Ureter (tissue), 1 donor: Measurements from ENCODE around the gene XPNPEP2. TPM values are rescaled to one million over a fixed set of nuclear protein-coding genes. Genes with fewer than 3 reads are reported as not detected.

Experiments used
- DNase-seq: peaks from one replicate; pipeline ENCODE4 v3.0.0-alpha.2; 2020; ENCODE audit warnings: low spot score
- total RNA-seq: library from RNA; stranded (reverse); gene quantifications from one replicate; pipeline ENCODE4 v1.2.4, GENCODE V29; 2023
- donor health status: DM: yes; HTN: yes; CAD: no.

XPNPEP2 gene
- total RNA-seq, 1 donor from 2014 or later, result 6.0 TPM

DNA sequence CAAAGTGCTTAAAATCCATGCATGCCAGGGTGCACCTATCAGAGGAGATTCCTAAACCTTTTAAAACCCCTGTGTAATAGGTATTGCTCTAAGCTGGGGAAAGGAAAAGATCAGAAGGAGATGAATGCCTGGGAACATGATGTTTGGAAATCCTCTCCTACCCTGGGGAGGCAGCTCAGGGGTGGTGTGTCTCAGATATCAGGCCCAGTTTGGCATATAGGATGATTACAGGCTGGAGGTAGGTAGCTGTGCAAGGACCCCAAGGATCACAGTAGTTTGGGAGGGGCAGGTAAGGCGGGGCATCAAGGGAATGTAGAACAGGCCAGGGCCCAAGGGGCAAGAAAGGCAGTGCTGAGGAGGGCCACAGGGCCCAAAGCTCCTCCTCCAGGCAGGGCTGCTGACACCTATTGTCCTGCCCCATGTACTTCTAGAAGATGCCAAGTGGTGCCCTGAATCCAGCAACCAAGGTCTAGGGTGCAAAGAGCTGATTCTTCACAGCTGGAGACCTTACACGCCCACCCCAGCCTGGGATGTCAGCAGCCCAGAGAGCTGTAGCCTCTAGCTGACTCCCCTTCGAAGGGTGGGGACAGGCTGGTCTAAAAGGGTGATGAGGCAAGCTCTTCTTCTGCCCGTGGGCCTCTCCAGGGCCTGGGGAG is 58.6 kb downstream of the XPNPEP2 start:
- DNase-seq, result no peak

GRCh38 chrX:129798456-129798855 is 59.7 kb downstream of the XPNPEP2 start:
- no peak for DNase-seq

GRCh38 chrX:129798888-129799287 is 60.1 kb downstream of the XPNPEP2 start:
- DNase-seq, result no peak

DNA sequence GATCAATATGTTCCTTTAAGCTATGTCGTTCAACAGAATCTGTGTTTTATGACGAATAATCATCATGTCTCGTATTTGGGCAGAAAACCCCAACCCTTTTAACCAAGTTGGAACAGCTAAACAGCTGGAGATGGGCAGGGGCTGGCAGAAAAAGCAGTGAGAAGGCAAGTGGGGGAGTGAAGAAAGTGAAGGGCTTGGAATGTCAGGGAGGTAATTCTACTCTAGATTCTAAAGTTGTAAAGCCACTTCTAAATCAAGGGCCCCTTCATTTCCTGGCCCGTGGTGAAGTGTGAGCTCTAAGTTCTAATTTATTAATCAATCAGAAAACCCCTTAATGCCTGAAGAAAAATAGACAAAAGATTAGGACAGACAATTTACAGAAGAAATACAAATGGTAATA is 61.4 kb downstream of the XPNPEP2 start:
- DNase-seq, result no peak

- no peak for DNase-seq
Measured at GRCh38 chrX:129802863-129803262, 64.1 kb downstream of the XPNPEP2 start.

DNA sequence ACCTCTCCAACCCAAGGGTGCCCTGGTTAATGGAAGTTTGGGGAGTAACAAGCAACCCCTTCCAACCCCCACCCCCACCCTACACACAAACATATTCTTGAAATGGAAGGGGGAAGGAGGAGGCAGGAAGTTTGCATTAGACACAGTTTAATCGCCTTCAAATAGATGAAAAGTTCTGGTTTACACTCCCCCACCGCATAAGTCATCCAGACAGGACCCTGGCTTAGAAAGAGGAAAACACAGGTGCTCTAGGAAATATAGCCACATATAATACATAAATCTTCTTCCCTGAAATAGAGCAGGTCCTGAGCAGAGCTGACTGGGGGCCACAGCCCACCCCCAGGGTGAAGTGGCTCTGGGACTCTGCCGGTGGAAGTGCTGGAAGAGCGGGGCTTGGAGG is 66.0 kb downstream of the XPNPEP2 start:
- DNase-seq, result no peak

GRCh38 chrX:129808158-129808828 is 69.5 kb downstream of the XPNPEP2 start:
- DNase-seq, result no peak

DNA sequence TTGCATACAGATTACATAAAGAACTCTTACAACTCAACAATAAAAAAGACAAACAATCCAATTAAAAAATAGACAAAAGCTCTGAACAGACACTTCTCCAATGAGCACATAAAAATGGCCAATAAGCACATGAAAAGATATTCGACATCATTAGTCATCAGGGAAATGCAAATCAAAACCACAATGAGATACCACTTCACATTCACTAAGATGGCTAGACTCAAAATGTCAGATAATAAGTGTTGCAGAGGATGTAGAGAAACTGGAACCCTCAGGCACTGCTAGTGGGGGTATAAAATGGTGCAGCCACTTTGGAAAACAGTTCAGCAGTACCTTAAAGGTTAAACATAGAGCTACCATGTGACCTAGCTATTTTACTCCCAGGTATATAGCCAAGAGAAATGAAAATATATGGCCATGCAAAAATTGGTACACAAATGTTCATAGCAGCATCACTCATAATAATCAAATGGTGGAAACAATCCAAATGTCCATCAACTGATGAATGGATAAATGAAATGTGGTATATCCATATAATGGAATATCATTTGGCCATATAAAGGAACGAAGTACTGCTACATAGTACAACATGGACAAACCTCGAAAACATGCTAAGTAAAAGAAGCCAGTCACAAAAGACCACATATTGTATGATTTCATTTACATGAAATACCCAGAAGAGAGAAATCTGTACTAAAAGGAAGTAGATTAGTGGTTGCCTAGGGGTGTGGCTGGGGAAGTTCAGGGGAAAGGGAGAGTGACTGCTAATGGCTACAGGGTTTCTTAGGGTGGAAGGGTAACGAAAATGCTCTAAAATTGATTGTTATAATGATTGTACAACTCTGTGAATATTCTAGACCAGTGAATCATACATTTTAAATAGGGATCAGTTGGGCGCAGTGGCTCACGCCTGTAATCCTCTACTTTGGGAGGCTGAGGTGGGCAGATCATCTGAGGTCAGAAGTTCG is 70.3 kb downstream of the XPNPEP2 start:
- DNase-seq, result no peak

DNA sequence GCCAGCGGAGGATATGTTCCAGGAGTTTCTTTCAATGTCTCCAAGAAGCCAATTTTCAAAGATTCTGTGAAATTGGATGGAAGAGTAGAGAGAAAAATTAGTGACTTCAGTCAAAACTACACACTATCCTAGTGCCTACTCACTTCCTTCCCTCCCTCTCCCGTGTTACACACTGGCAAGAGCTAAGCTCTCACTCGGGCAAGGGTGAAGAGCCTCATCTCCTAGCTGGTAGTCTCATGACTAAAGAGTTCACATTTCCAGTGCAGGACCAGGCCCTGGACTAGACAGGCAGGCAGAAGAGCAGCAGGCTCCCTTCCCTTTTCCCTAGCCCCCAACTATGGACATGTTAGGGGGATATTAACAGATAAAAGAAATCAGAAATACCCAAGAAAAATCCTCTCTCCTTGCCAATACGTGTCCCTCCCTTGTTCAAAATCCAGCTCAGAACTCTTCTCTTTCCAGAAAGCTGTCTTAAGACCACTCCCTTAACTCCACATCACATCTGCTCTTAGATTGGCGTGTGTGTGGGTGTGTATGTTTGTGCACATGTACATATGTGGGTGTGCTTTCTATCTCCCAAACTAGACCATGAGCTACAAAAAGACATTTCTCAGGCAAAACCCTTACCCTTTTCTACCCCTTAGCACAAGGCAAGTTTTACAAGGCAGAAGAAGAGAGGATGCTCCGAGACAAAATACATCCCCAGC is 75.0 kb downstream of the XPNPEP2 start:
- DNase-seq, result no peak

GRCh38 chrX:129818123-129818522 is 79.3 kb downstream of the XPNPEP2 start:
- DNase-seq, result no peak

Other genes starting within 250 kb of the XPNPEP2 start
- 37.5 TPM for gene SMARCA1, start 215.5 kb upstream of the XPNPEP2 start, total RNA-seq
- gene OCRL, start 198.7 kb upstream of the XPNPEP2 start, total RNA-seq, result 43.6 TPM
- gene APLN, start 84.0 kb upstream of the XPNPEP2 start, total RNA-seq, result 0.52 TPM
- gene SASH3, start 41.0 kb downstream of the XPNPEP2 start, total RNA-seq, result 8.4 TPM
- gene ZDHHC9, start 104.9 kb downstream of the XPNPEP2 start, total RNA-seq, result 34.3 TPM
- 23.3 TPM for gene UTP14A, start 167.2 kb downstream of the XPNPEP2 start, total RNA-seq
- 12.6 TPM for gene BCORL1, start 243.7 kb downstream of the XPNPEP2 start, total RNA-seq